HepG2 (cell line): ENCODE data around the gene BCLAF1. TPM values are rescaled to one million over a fixed set of nuclear protein-coding genes. Genes with fewer than 3 reads are reported as not detected.

Source experiments
- ATAC-seq: fragments of 200-7000 bp; cut with Tn5 transposase; 3 replicates; pipeline ENCODE4 v1.9.1; 2020; ENCODE audit warnings: mild to moderate bottlenecking, moderate library complexity
- BruUV-seq: library from RNA; stranded (reverse); fragments of 400-500 nt; replicated peaks from 2 replicates; lab custom pipeline; 2021; lab: Mats Ljungman, UMichigan
- CTCF ChIA-PET: fragments of 300-600 bp; formaldehyde crosslinking; extraction: SDS; loops from one replicate; lab custom pipeline; 2021; ENCODE audit warnings: low total read pairs, inconsistent platforms, low intra/inter-chr PET ratio; lab: Yijun Ruan, JAX
- POLR2A ChIA-PET: fragments of 350-600 bp; sonication (Branson Sonifier 250); formaldehyde crosslinking; loops from one replicate; lab custom pipeline; 2020; ENCODE audit warnings: antibody characterized with exemption, inconsistent platforms; lab: Yijun Ruan, JAX
- DNase-seq: peaks from one replicate; pipeline ENCODE4 v3.0.0-alpha.2; 2015; ENCODE audit warnings: low spot score
- FAIRE-seq: peaks from 3 replicates; lab custom pipeline; 2011; peaks lifted over from hg19 to GRCh38; lab: Jason Lieb, UNC
- H2AFZ ChIP-seq: one replicate; pipeline ENCODE4 v1.6.1; 2011; ENCODE audit warnings: low read length, inconsistent platforms
- H3K27ac ChIP-seq: fragments of 300-600 bp; 3 replicates; pipeline ENCODE4 v1.8.0; 2011; ENCODE audit warnings: mixed run types, mild to moderate bottlenecking, mixed read lengths, low read length, inconsistent platforms; ENCODE audit not compliant: insufficient read depth; ENCODE audit errors: extremely low read length
- H3K27me3 ChIP-seq, 2 experiments: fragments of 200-600 bp in 1 of 2; 2 replicates in 1 of 2; 3 replicates in 1 of 2; pipeline versions ENCODE4 v1.6.0 to v1.8.0; 2011; ENCODE audit warnings: low read length in 2 of 2, mild to moderate bottlenecking in 2 of 2, moderate library complexity in 2 of 2, inconsistent platforms in 1 of 2; ENCODE audit not compliant: insufficient read depth in 2 of 2, control insufficient read depth in 1 of 2
- H3K36me3 ChIP-seq, 2 experiments: fragments of 200-600 bp in 1 of 2; replicated peaks in 1 of 2; 2 replicates in 1 of 2; 3 replicates in 1 of 2; pipeline versions ENCODE4 v1.5.1 to v1.8.0; 2011; ENCODE audit warnings: low read length in 2 of 2, inconsistent platforms in 1 of 2; ENCODE audit not compliant: insufficient read depth in 2 of 2, control insufficient read depth in 1 of 2
- H3K4me1 ChIP-seq: 2 replicates; pipeline ENCODE4 v1.5.1; 2012; ENCODE audit warnings: low read length, inconsistent platforms; ENCODE audit not compliant: insufficient read depth
- H3K4me2 ChIP-seq: 2 replicates; pipeline ENCODE4 v1.6.0; 2011; ENCODE audit warnings: low read depth, low read length, inconsistent platforms
- H3K4me3 ChIP-seq, 3 experiments: fragments of 200-600 bp in 1 of 3; sonication (generic), shearing (Covaris generic) in 1 of 3; replicated peaks in 1 of 3; 2 replicates each; pipeline ENCODE4 v1.5.1; 2011 to 2016; ENCODE audit warnings: low read length in 3 of 3, inconsistent platforms in 2 of 3, low read depth in 2 of 3, mild to moderate bottlenecking in 2 of 3, control low read depth in 1 of 3, mixed read lengths in 1 of 3; ENCODE audit not compliant: insufficient read depth in 1 of 3
- H3K79me2 ChIP-seq: one replicate; pipeline ENCODE4 v1.6.1; 2011; ENCODE audit warnings: low read length, inconsistent platforms; ENCODE audit not compliant: insufficient read depth
- H3K9ac ChIP-seq: 2 replicates; pipeline ENCODE4 v1.6.0; 2011; ENCODE audit warnings: mild to moderate bottlenecking, low read depth, low read length, inconsistent platforms; ENCODE audit not compliant: insufficient read depth
- H3K9me3 ChIP-seq: 2 replicates; pipeline ENCODE4 v1.5.1; 2012; ENCODE audit warnings: mild to moderate bottlenecking, low read length
- H4K20me1 ChIP-seq: 2 replicates; pipeline ENCODE4 v1.6.0; 2011; ENCODE audit warnings: inconsistent platforms, mild to moderate bottlenecking, low read length, moderate library complexity; ENCODE audit not compliant: insufficient read depth
- AHR ChIP-seq: IDR thresholded peaks from 2 replicates; pipeline ENCODE4 v1.6.1; 2018; ENCODE audit warnings: missing genetic modification reagents, missing compliant biosample characterization
- FOXC1 ChIP-seq: sonication (generic); formaldehyde crosslinking; IDR thresholded peaks from 2 replicates; pipeline ENCODE4 v1.8.0; 2022; ENCODE audit warnings: mild to moderate bottlenecking, missing genetic modification reagents, borderline replicate concordance
- MBNL3 ChIP-seq: fragments of 250-450 bp; sonication (Bioruptor Pico); conservative IDR thresholded peaks from 2 replicates; pipeline ENCODE4 v1.8.0; 2022; ENCODE audit warnings: mild to moderate bottlenecking, inconsistent platforms
- POLR2G ChIP-seq: fragments of 200-400 bp; formaldehyde crosslinking; IDR thresholded peaks from 2 replicates; pipeline ENCODE4 v1.6.1; 2018; ENCODE audit warnings: mild to moderate bottlenecking, low read depth, low read length, moderate library complexity
- ZNF850 ChIP-seq: sonication (generic); formaldehyde crosslinking; conservative IDR thresholded peaks from 2 replicates; pipeline ENCODE4 v1.9.0; 2021; ENCODE audit warnings: mild to moderate bottlenecking, missing genetic modification reagents
- WGBS: methylation state at CpG from one replicate; pipeline ENCODE4 v1.1.6; 2017; ENCODE audit warnings: low lambda C conversion rate; 5-methylcytosine and 5-hydroxymethylcytosine counted together
- in situ Hi-C: cut with HindIII; loops from 2 replicates; pipeline ENCODE4 v1.10.0; 2017; ENCODE audit warnings: low pct_unique_long_range_greater_than_20kb; ENCODE audit not compliant: extremely low pct_ligation_motif_present
- intact Hi-C: fragments of 100-400 bp; cut with micrococcal nuclease; formaldehyde crosslinking; loops from one replicate; pipeline ENCODE4 v1.10.0; 2022; ENCODE audit not compliant: unreplicated experiment
- polyA plus RNA-seq, 8 experiments: library from polyadenylated mRNA; depleted of rRNA in 3 of 8; stranded (reverse) in 7 of 8; unstranded in 1 of 8; fragments of >200 nt; fragmentation: Illumina TruSeq in 4 of 8; extraction: Trizol in 4 of 8; gene quantifications; 2 replicates each; pipeline versions ENCODE4 v1.2.1 to v1.2.3, GENCODE V29; 2011 to 2016; ENCODE audit warnings: low read depth in 4 of 8, missing spikeins in 1 of 8, mixed read lengths in 1 of 8; ENCODE audit not compliant: insufficient read depth in 1 of 8
- total RNA-seq, 5 experiments: library from RNA; depleted of rRNA; stranded (reverse); fragments of >200 nt; fragmentation: Illumina TruSeq; extraction: Trizol; gene quantifications; 2 replicates each; pipeline ENCODE4 v1.2.3, GENCODE V29; 2016; ENCODE audit warnings: low read depth in 1 of 5
- TF ChIP-seq, protein P1 (sequence below): sonication (generic); formaldehyde crosslinking; IDR thresholded peaks from 2 replicates; pipeline ENCODE4 v1.4.0; 2020; ENCODE audit warnings: missing genetic modification reagents, borderline replicate concordance

BCLAF1 gene
- total and polyA plus RNA-seq, 2 of the 13 experiments (the other 11 are each of a cell fraction or from before 2014, with no cell fraction given) = 55.3 to 292 TPM

DNA sequence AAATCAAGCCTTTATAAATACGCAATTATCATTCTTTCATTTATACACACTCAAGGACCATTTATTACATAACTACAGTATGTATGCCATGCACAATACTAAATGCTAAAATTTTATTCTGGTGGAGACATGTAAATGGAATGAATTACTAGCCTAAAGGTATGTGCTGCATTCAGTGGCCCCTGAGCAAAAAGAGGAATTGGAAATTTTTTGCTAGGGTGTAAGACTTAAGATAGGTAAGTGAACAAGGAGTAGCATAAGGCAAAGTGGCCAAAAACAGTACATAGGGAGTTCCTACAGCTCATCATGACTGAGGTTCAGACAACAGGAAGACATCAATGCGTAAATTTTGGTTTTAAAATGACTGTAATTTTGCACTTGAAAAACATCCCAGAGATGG lies 37.2 kb downstream of the BCLAF1 start:
- ChIA-PET CTCF (no interaction called here), POLR2A (interaction anchor here (1.2 to 4.8 kb wide), 3 partner anchors 15 to 37 kb away, joined by 3 to 85 read pairs (median 3); partner anchors contain the start of gene BCLAF1)
- no peaks in the 10 kb centered on the region; the same call in 1 of the 2 replicates for H4K20me1 ChIP-seq

DNA sequence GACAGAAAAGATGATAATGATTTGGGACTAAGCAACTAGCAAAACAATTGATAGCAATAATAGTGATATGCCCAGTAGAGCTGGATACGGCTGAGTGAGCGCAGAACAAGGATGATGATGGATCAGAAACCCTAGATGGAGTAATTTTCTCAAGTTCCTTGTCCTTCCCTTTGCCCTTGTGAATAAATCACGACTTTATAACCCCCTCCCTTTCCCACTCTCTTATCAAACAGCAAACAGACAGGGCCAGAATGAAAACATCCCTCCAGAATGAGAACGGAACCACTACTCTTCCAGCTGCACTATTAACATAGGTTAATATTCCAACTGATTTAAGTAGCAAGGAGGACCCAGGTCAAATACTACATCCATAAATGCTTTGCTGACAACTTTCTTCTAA lies 38.3 kb downstream of the BCLAF1 start:
- FAIRE-seq (no peak), DNase-seq (no peak), ATAC-seq (no peak)
- ChIA-PET CTCF (no interaction called here), POLR2A (interaction anchor here (1.2 to 4.8 kb wide), 5 partner anchors 9 to 38 kb away, joined by 3 to 85 read pairs (median 7); partner anchors contain the start of gene BCLAF1)
- Histone ChIP-seq H3K36me3 (no peaks in the 10 kb centered on the region), H3K27ac (no peak overlapping the region), H3K27me3 (no peaks in the 10 kb centered on the region; a peak in 1 of 5 replicates), H3K4me1 (peaks cover 19% of the 10 kb centered on the region), H3K9ac (peak overlapping the region; percentile 72; the same call in 1 of the 2 replicates), H3K79me2 (peaks cover 4% of the 10 kb centered on the region), H4K20me1 (no peaks in the 10 kb centered on the region), H3K4me3 (peak overlapping the region; percentile 62 to 96 (median 63); a peak in 5 of 6 replicates), H2AFZ (no peak overlapping the region), H3K4me2 (peak overlapping the region; percentile 86), H3K9me3 (no peaks in the 10 kb centered on the region)
- BruUV-seq = no TSS peak
- intact Hi-C loops (loop anchor here (2.0 kb wide), 1 partner anchor 65 kb away; no protein-coding TSS in a partner anchor), in situ Hi-C loops (loop anchor here (5.0 kb wide), 1 partner anchor 36 kb away; the partner anchor contains the start of gene BCLAF1)
- 47% methylated on average over 4 of the region's 4 CpGs for WGBS
- no peak for TF ChIP-seq FOXC1

More for the DNA sequence above, 37.2 kb downstream of the BCLAF1 start:
- H3K4me3 ChIP-seq = no peak overlapping the region
- in situ Hi-C loops = loop anchor here (5.0 kb wide), 1 partner anchor 35 kb away; the partner anchor contains the start of gene BCLAF1
- no peak overlapping the region for H2AFZ ChIP-seq
- no peaks in the 10 kb centered on the region; a peak in 1 of 5 replicates for H3K27me3 ChIP-seq
- FAIRE-seq (no peak), DNase-seq (no peak), ATAC-seq (no peak)
- H3K9ac ChIP-seq = no peak overlapping the region
- no TSS peak for BruUV-seq
- intact Hi-C loops = no loop called here
- no peaks in the 10 kb centered on the region for H3K36me3 ChIP-seq
- WGBS = 98% methylated on average over 2 of the region's 2 CpGs
- H3K9me3 ChIP-seq = no peaks in the 10 kb centered on the region
- TF ChIP-seq MBNL3 (no peak), POLR2G (0 out of 2 replicates have a peak, but pooled peaks have one; percentile 17), ZNF850 (CRISPR knock-in tag) (no peak), AHR (CRISPR knock-in tag) (no peak)
- TF ChIP-seq, protein P1, sequence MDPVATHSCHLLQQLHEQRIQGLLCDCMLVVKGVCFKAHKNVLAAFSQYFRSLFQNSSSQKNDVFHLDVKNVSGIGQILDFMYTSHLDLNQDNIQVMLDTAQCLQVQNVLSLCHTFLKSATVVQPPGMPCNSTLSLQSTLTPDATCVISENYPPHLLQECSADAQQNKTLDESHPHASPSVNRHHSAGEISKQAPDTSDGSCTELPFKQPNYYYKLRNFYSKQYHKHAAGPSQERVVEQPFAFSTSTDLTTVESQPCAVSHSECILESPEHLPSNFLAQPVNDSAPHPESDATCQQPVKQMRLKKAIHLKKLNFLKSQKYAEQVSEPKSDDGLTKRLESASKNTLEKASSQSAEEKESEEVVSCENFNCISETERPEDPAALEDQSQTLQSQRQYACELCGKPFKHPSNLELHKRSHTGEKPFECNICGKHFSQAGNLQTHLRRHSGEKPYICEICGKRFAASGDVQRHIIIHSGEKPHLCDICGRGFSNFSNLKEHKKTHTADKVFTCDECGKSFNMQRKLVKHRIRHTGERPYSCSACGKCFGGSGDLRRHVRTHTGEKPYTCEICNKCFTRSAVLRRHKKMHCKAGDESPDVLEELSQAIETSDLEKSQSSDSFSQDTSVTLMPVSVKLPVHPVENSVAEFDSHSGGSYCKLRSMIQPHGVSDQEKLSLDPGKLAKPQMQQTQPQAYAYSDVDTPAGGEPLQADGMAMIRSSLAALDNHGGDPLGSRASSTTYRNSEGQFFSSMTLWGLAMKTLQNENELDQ (CRISPR knock-in tag) = no peak
- no peak overlapping the region for H3K4me2 ChIP-seq
- peaks cover 19% of the 10 kb centered on the region for H3K4me1 ChIP-seq
- peaks cover 4% of the 10 kb centered on the region for H3K79me2 ChIP-seq
- no peak overlapping the region for H3K27ac ChIP-seq
